CD4-positive, alpha-beta T cell treated with Interleukin-17A for 4 hours (primary cell): ENCODE data around the gene GTPBP6.
"Not testable (repeated sequence)": the region's sequence is repeated elsewhere in the genome, so short reads cannot be mapped to it uniquely, and the experiment has no call there.

Experiments
- DNase-seq: peaks from one replicate; pipeline ENCODE4 v3.0.0-alpha.2; 2020; ENCODE audit warnings: mixed read lengths

GTPBP6 gene

GRCh38 chrX:334331-334891 lies 15.8 kb upstream of the GTPBP6 start:
- no peak for DNase-seq

- no peak for DNase-seq
Measured at GRCh38 chrX:333611-334311, 15.2 kb upstream of the GTPBP6 start.

DNA sequence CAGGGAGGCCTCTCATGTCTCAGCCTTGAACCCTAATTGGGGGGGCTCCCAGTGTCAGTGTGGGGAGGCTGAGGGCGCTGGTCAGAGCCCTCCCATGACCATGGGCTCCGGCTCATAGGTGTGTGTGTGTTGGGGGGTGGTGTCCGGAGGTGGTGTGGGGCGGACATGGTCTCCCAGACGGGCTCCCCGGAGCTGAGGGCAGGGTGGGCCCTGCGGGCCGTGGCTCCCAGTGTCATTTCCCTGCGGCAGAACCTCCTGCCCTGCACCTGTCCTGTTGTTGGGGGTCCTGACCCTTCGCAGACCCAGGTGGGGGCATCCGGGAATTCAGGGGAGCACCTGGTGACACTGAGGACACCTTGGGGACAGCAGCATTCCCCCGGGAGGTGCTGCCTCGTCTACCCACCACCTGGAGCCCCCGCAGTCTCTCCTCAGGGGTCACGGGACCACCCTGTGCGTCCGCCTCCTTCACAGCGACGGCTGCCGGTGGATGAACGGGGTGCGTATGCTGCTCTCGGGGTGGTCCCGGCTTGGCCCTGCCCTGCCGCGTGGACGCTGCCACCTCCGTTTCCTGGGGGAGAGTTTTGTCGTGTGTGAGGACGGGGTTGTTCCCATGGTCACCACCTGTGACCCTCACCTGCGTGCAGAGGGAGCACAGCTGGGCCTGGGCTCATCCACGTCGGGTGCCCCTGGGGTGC lies 14.5 kb upstream of the GTPBP6 start:
- DNase-seq = no peak

GRCh38 chrX:332496-332860 lies 13.9 kb upstream of the GTPBP6 start:
- no peak for DNase-seq

DNA sequence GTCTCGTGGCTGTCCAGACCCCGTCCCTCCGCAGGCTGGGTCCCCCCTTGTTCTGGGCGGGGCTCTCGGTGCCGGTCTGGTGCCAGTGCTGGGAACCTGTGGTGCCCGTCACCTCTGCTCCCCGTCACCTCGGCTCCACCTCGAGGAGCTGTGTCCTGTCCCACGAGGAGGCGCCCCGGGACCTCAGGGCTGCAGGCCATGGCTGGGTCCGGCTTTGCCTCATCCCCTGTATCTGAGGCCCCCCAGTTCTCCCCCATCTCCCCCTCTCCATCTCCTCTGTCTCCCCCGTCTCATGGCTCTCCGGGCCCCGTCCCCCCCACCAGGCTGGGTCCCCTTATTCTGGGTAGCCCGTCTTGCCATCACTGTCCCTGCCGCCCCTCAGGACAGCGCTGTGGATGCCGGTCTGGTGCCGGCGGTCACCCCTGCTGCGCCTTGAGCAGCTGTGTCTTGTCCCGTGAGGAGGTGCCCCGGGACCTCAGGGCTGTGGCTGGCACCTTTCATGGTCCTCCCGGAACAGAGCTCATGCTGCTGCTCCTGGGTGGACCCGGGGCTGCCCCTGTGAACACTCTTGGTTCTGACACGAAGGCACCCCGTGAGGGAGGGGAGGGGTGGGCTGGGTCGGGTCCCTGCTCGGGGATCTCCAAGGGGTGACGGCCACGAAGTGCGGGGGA lies 13.4 kb upstream of the GTPBP6 start:
- no peak for DNase-seq

GRCh38 chrX:331151-331824 lies 12.7 kb upstream of the GTPBP6 start:
- DNase-seq = peak; percentile 36

GRCh38 chrX:330726-331150 lies 12.1 kb upstream of the GTPBP6 start:
- no peak for DNase-seq

DNA sequence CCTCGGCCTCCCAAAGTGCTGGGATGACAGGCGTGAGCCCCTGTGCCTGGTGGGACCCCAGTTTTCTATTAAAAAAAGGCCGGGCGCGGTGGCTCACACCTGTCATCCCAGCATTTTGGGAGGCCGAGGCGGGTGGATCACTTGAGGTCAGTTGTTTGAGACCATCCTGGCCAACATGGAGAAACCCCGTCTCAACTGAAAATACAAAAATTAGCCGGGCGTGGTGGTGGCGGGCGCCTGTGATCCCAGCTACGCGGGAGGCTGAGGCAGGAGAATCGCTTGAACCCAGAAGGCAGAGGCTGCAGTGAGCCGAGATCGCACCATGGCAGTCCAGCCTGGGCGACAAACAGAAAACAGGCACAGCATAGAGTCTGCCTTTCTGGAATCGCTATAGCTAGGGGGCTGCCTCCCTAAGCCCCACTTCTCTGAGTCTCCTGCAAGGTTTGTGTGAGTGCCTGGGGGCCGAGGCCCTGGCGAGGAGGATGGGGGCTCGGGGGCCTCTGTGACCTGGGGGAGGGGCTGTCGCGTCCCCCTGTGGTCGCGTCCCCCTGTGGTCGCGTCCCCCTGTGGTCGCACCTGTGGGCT lies 11.6 kb upstream of the GTPBP6 start:
- DNase-seq = not testable (repeated sequence)

DNA sequence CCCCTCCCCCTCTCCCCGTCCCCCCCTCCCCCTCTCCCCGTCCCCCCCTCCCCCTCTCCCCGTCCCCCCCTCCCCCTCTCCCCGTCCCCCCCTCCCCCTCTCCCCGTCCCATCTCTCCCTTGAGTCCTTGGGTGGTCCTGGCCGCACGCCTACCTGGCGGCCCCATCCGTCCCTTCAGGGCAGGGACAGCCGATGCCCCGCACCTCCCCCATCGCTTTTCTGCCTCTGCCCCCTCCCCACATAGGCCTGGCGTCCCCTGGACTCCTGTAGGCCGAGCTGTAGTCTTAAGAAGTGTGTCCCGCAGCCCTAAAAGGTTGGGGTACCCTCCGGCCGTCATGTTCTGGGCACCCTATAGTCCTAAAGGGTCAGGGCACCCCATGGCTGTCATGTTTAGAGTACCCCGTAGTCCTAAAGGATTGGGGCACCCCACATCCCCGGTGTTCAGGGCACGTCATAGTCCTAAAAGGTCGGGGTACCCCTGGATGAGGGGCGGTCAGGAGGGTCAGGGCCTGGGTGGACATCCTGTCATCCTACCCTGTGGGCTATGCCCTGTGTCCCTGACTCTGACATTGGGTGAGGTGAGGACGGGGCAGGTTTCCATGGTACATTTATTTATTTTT lies 10.8 kb upstream of the GTPBP6 start:
- no peak for DNase-seq

- DNase-seq = no peak
Measured at GRCh38 chrX:327660-328126, 9.1 kb upstream of the GTPBP6 start.

- peak; percentile 20 for DNase-seq
Measured at GRCh38 chrX:324664-325063, 6.1 kb upstream of the GTPBP6 start.

GRCh38 chrX:323721-324628 lies 5.4 kb upstream of the GTPBP6 start:
- peak; percentile 57 for DNase-seq

- DNase-seq = peak; percentile 33
Measured at GRCh38 chrX:320126-320783, 1.7 kb upstream of the GTPBP6 start.

DNA sequence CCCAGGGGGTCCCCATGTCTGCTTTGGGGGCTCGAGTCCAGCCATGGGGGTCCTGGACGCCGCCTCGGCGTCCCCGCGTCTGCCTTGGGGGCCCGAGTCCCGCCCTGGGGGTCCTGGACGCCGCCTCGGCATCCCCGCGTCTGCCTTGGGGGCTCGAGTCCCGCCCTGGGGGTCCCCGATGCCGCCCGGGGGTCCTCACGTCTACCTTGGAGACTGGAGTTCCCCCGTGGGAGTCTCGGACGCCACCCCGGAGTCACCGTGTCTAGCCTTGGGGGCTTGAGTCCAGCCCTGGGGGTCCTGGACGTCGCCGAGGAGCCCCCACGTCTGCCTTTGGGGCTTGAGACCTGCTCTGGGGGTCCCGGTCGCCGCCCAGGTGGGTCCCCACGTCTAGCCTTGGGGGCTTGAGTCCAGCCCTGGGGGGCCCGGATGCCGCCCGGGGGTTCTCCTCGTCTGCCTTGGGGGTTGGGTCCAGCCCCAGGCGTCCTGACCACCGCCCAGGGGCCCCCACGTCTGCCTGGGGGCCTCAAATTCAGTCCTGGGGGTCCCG lies 1.1 kb upstream of the GTPBP6 start:
- DNase-seq = peak; percentile 14

GRCh38 chrX:318068-318738 lies 393 bp downstream of the GTPBP6 start:
- DNase-seq = peak; percentile 97

DNA sequence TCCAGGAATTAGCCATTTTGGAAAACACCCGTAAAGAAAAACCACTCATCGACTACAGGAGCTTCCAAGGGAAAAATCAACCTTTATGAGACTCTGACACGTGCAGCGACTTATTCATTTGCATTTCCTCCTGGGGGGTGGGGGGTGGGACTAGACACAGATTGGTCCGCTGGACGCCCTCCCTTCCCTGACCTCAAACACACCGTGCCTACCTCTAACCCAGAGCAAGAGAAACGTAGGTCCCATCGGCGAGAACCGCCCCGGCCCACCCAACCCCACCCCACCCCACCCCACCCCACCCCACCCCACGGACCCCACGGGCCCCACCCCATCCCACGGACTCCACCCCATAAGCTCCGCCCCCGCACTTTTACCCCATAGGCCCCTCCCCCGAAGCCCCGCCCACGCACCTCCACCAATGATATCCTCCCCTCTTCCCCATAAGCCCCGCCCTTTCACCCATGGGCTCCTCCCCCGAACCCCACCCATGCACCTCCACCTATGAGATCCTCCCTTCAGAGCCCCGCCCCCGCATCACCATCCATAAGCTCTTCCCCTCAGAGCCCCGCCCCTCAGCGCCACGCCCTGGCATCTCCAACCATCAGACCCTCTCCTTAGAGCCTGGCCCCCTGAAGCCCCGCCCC lies 1.1 kb downstream of the GTPBP6 start:
- DNase-seq = no peak

DNA sequence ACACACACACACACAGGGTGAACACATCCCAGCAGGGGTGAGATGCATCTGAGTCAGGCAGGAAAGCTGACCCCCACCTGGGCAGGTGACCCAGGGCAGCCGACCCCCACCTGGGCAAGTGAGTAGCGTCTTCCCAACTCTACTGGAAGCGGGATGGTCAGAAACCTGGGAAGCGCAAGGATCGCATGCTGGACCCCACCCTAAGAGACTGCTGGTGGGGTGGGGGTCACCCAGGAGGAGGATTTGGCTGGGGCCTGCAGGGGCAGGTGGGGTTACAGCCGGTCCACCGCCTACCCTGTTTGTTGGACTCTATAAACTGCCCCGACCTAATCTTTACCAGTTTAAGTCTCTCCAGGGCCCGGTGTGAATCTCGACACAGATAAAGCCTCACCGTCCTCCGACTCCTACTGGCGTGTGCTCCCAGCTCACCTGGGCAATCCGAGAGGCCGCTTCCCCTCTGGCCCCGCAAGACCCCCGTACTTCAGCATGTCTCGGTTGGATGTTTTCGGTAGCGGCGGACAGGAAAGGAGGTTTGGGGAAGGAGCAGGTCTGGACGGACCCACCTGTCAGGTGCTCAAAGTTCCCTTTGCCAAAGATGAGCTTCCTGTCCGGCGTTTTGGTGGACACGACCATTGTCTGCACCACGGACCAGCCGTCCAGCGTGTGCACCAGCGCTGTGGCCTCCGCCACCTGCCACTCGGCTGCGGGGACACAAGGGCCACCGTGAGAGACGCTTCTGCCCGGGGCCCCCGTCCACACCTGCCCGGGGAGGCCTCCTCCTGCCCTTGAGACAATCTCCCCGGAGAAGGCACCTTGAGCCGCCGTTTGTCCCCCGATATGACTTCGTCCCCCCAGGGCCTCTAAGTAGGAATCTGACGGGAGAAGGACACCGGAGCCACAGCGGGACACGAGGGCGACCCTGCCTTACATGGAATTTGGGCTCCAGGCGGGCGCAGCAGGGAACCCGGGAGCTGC lies 2.0 kb downstream of the GTPBP6 start:
- no peak for DNase-seq
